Choroid plexus epithelial cell (primary cell): ENCODE measurements around the gene CCDC180.

Experiments used
- DNase-seq: peaks from one replicate; pipeline ENCODE4 v3.0.0-alpha.2; 2010; ENCODE audit warnings: low read depth
- H3K4me3 ChIP-seq: 2 replicates; pipeline ENCODE4 v1.5.1; 2011; ENCODE audit warnings: low read depth, mild to moderate bottlenecking, control low read depth, low read length, moderate library complexity
- TF ChIP-seq, protein P1 (sequence below): conservative IDR thresholded peaks from 2 replicates; pipeline ENCODE4 v1.5.1; 2011; ENCODE audit warnings: low read depth, mild to moderate bottlenecking, control low read depth, inconsistent platforms, low read length, moderate library complexity

Gene CCDC180

DNA sequence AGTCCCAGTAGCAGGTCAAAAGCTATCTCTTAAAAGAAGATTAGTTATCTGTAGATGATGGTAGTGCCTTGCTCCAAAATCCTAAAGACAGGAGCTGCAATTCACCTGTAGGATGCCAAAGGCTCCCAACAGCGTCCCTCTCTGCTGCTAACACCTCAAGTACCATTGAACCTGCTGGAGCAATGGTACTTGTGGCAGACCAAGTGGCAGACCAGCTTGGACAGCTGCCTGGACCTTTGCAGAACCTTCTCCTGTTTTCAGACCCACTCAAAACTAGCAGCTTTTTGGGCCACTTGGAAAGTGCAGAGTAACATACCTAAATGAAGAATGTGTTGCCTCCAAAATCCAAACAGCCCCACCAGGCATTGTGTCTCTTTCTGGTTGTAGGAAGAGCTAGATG is 6.9 kb upstream of the CCDC180 start:
- TF ChIP-seq, protein P1, sequence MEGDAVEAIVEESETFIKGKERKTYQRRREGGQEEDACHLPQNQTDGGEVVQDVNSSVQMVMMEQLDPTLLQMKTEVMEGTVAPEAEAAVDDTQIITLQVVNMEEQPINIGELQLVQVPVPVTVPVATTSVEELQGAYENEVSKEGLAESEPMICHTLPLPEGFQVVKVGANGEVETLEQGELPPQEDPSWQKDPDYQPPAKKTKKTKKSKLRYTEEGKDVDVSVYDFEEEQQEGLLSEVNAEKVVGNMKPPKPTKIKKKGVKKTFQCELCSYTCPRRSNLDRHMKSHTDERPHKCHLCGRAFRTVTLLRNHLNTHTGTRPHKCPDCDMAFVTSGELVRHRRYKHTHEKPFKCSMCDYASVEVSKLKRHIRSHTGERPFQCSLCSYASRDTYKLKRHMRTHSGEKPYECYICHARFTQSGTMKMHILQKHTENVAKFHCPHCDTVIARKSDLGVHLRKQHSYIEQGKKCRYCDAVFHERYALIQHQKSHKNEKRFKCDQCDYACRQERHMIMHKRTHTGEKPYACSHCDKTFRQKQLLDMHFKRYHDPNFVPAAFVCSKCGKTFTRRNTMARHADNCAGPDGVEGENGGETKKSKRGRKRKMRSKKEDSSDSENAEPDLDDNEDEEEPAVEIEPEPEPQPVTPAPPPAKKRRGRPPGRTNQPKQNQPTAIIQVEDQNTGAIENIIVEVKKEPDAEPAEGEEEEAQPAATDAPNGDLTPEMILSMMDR: no peak
- DNase-seq: no peak
- H3K4me3 ChIP-seq: no peak overlapping the region

DNA sequence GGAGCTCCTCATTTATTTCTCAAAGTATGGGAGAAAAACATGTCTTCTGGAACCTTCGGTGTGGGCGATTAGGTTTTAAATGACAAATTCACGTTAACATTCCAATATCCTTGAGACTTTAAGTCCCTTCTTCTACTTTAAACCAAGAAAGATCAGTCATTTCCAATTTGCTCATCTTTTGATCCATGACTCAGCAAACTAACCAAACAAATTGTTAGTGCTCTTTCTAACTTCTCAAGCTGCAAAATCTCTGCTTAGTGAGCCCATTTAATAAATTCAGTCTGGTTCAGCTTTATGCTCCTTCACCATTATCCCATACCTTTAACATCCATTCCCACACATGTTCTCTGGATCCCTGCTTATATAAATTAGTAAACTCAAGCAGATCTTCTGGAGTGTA is 5.5 kb upstream of the CCDC180 start:
- TF ChIP-seq, protein P1: no peak
- DNase-seq: no peak
- H3K4me3 ChIP-seq: no peak overlapping the region

DNA sequence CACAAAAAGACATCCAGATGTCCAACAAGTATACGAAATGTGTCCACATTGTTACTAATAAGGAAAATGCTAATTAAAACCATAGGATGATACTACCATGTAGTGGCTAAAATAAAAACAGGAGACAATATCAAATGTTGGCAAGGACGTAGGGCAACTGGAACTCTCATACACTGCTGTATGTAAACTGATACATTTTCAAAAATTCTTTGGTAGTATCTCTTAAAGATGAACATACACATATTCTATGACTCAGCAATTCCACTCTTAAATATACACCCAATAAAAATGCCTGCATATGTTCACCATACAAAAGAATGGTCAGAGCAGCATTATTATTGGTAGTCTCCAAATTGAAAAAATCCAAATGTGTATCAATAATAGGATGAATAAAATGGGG is 2.9 kb upstream of the CCDC180 start:
- no peak overlapping the region for H3K4me3 ChIP-seq
- DNase-seq: no peak
- TF ChIP-seq, protein P1: no peak

DNA sequence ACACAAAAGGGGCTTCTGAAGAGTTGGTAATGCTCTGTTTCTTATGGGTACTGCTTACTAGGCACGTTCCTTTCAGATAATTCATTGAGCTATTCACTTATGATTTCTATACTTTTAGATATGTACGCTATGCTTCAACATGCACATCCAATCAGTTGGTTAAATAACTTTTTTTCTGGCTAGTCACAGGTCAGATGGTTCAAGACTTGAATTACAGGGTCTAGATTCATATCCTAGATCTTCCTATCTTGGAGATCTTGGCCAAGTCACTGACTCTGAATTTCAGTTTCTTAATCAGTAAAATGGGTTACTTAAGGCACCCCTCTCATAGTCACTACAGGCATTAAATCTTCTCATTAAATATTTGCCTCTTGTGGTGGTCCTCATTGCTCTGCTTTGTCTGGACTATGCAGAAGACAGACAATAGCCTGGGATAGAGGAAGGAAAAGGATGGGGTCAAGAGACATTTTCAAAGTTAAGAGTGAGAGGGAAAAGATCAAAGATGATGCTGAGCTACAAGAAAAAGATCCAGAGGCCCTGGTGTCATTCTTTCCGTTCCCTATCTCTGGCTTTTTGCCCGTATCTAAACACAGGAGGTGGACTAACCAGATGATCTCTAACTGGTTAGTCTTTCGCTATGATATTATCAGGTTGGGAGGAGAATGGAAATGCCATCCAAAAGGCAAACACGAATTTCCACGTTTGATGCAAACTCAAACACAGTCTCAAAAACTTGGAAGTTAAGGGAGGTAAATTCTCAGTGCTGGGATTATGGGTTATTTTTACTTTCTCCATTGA is 1.8 kb upstream of the CCDC180 start:
- DNase-seq: no peak
- H3K4me3 ChIP-seq: no peak overlapping the region
- TF ChIP-seq, protein P1: no peak

DNA sequence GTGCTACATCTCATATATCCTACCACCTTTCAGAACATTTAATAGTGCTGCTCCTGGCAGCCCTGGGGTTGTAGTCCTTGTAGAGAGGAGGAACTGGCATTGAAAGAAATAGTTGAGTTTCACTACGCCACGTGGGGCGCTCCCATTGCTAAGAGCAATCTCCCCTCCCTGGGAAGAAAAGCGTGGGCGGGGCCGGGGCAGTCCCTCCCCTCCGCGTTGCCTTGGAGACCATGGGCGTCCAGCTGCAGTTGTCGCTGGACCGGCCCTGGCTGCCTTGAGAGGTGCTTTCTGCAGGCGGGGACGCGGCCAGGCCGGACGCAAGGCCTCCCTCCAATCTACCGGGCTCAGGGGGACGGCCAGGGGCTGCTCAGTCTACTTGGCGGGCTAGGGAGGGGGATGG is 368 bp upstream of the CCDC180 start:
- peak; percentile 90 for DNase-seq
- peak overlapping the region; percentile 49 for H3K4me3 ChIP-seq
- TF ChIP-seq, protein P1: peak; percentile 42

DNA sequence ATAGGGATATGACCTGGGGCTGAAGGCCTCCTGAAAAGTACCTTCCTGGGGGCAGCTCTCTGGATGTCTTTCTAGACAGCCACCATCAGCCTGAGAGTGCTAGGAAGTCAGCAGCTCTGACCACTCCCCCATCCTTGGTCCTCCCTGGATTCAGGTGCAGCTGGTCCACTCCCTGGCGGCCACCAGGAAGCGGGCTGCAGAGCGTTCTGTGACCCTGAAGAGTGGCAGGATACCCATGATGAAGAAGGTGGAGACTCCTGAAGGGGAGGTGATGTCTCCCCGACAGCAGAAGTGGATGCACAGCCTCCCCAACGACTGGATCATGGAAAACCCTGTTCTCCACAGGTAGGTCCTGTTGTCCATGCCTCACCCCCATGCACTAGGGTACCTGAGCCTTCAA is 1.8 kb downstream of the CCDC180 start:
- DNase-seq: no peak
- no peak overlapping the region for H3K4me3 ChIP-seq
- TF ChIP-seq, protein P1: no peak

DNA sequence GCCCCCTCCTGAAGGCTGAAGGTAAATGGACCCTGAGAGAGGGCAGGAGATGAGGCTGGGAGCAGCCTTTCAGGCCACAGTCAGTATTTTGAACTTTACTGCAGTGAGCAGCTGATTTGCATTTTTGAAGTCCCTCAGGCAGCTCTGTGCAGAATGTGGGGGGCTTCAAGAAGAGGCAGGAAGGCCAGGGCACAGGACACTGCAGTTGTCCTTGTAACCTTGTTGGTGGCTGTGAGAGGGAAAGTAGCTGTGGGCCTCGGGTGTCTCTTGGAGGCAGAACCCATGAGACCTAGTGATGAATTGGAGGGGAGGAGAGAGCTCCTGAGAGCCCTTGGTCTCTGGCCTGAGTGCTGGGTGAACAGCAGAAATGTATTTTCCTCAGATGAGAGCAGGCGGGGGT is 2.6 kb downstream of the CCDC180 start:
- DNase-seq: no peak
- H3K4me3 ChIP-seq: no peak overlapping the region
- TF ChIP-seq, protein P1: no peak
